HS-27A (cell line): Measurements from ENCODE around the gene REPS1.
"Not testable (repeated sequence)": the region's sequence is repeated elsewhere in the genome, so short reads cannot be mapped to it uniquely, and the experiment has no call there.

ENCODE experiments used
- DNase-seq: peaks from one replicate; pipeline ENCODE4 v3.0.0-alpha.2; 2012; ENCODE audit warnings: low read depth, missing footprints

The REPS1 gene

GRCh38 chr6:138987643-138988468, at the start of gene REPS1:
REPS1 (minus strand) TSS chr6:138988253; CDS start chr6:138987682, 571 bp downstream.
- no peak for DNase-seq

GRCh38 chr6:139037490-139037889, 49.4 kb upstream of the REPS1 start:
- DNase-seq, result no peak

- no peak for DNase-seq
These were observed 42.3 kb upstream of the REPS1 start for GRCh38 chr6:139030228-139030963.

- no peak for DNase-seq
These were observed 41.6 kb upstream of the REPS1 start for GRCh38 chr6:139029470-139030227.

- DNase-seq, result no peak
These were observed 40.8 kb upstream of the REPS1 start, which contains the start of gene ABRACL for GRCh38 chr6:139028658-139029469. ABRACL (plus strand) TSS chr6:139028745; CDS start chr6:139034161, 5,416 bp downstream.

GRCh38 chr6:139028215-139028657, 40.2 kb upstream of the REPS1 start:
- no peak for DNase-seq

- DNase-seq, result no peak
These were observed 39.6 kb upstream of the REPS1 start for GRCh38 chr6:139027620-139028182.

GRCh38 chr6:139025416-139025815, 37.4 kb upstream of the REPS1 start:
- not testable (repeated sequence) for DNase-seq

- DNase-seq, result no peak
These were observed 32.6 kb upstream of the REPS1 start for GRCh38 chr6:139020689-139021088.

- no peak for DNase-seq
These were observed 31.7 kb upstream of the REPS1 start for GRCh38 chr6:139019722-139020121.

- DNase-seq, result no peak
These were observed 29.2 kb upstream of the REPS1 start for GRCh38 chr6:139017227-139017626.

GRCh38 chr6:139016337-139017213, 28.5 kb upstream of the REPS1 start:
- DNase-seq, result no peak

- no peak for DNase-seq
These were observed 26.9 kb upstream of the REPS1 start for GRCh38 chr6:139014945-139015344.

GRCh38 chr6:139013185-139013800, 25.2 kb upstream of the REPS1 start:
- DNase-seq, result no peak

- no peak for DNase-seq
These were observed 23.9 kb upstream of the REPS1 start for GRCh38 chr6:139011980-139012379.

- no peak for DNase-seq
These were observed 22.6 kb upstream of the REPS1 start for GRCh38 chr6:139010674-139011073.

GRCh38 chr6:139008117-139008516, 20.1 kb upstream of the REPS1 start:
- no peak for DNase-seq

GRCh38 chr6:139007428-139007827, 19.4 kb upstream of the REPS1 start:
- no peak for DNase-seq

- no peak for DNase-seq
These were observed 18.4 kb upstream of the REPS1 start for GRCh38 chr6:139006477-139006876.

- no peak for DNase-seq
These were observed 15.7 kb upstream of the REPS1 start for GRCh38 chr6:139003751-139004150.
